PC-3 (cell line): ENCODE results near the gene RCAN2. TPM values are rescaled to one million over a fixed set of nuclear protein-coding genes. Genes with fewer than 3 reads are reported as not detected.

Experiments
- ATAC-seq: fragments of 200-7000 bp; cut with Tn5 transposase; 2 replicates; pipeline ENCODE4 v1.9.1; 2020; ENCODE audit warnings: mild to moderate bottlenecking, moderate library complexity
- BruUV-seq: library from RNA; stranded (reverse); fragments of 400-500 nt; replicated peaks from 2 replicates; lab custom pipeline; 2021; lab: Mats Ljungman, UMichigan
- CTCF ChIA-PET: fragments of 300-600 bp; sonication (Branson Sonifier 250); formaldehyde crosslinking; loops from one replicate; lab custom pipeline; 2022; ENCODE audit warnings: antibody characterized with exemption; lab: Charles Lee
- POLR2A ChIA-PET: fragments of 300-600 bp; sonication (Branson Sonifier 250); formaldehyde crosslinking; loops from one replicate; lab custom pipeline; 2022; ENCODE audit warnings: antibody characterized with exemption; ENCODE audit not compliant: unreplicated experiment; lab: Charles Lee
- DNase-seq: peaks from one replicate; pipeline ENCODE4 v3.0.0-alpha.2; 2015
- H2AFZ ChIP-seq: fragments of 300-600 bp; sonication (generic); 2 replicates; pipeline ENCODE4 v1.6.0; 2016; ENCODE audit warnings: antibody characterized with exemption, low read length
- H3F3A ChIP-seq: fragments of 300-600 bp; sonication (generic); one replicate; pipeline ENCODE4 v1.6.0; 2017; ENCODE audit warnings: antibody characterized with exemption, low read length, control low read depth, mild to moderate bottlenecking; ENCODE audit not compliant: unreplicated experiment
- H3K27ac ChIP-seq: fragments of 300-600 bp; sonication (generic); 2 replicates; pipeline ENCODE4 v1.5.1; 2016; ENCODE audit warnings: mild to moderate bottlenecking, low read length
- H3K27me3 ChIP-seq: fragments of 300-600 bp; sonication (generic); 2 replicates; pipeline ENCODE4 v1.6.1; 2016; ENCODE audit warnings: low read length, mixed read lengths
- H3K36me3 ChIP-seq: fragments of 300-600 bp; sonication (generic); 2 replicates; pipeline ENCODE4 v1.6.1; 2016; ENCODE audit warnings: low read depth, mixed run types, low read length, mixed read lengths
- H3K4me1 ChIP-seq: fragments of 300-600 bp; sonication (generic); 2 replicates; pipeline ENCODE4 v1.5.1; 2016; ENCODE audit warnings: low read length; ENCODE audit not compliant: insufficient read depth
- H3K4me2 ChIP-seq: fragments of 300-600 bp; sonication (generic); 2 replicates; pipeline ENCODE4 v1.6.0; 2016; ENCODE audit warnings: low read length
- H3K4me3 ChIP-seq: fragments of 300-600 bp; sonication (generic); 2 replicates; pipeline ENCODE4 v1.5.1; 2016; ENCODE audit warnings: mild to moderate bottlenecking, low read length, mixed read lengths
- H3K79me2 ChIP-seq: fragments of 300-600 bp; sonication (generic); 2 replicates; pipeline ENCODE4 v1.6.1; 2017; ENCODE audit warnings: low read length, mixed read lengths
- H3K9ac ChIP-seq: fragments of 300-600 bp; sonication (generic); 2 replicates; pipeline ENCODE4 v1.6.0; 2016; ENCODE audit warnings: mild to moderate bottlenecking, low read length
- H3K9me2 ChIP-seq: fragments of 300-600 bp; sonication (generic); replicated peaks from 2 replicates; pipeline ENCODE4 v1.6.1; 2016; ENCODE audit warnings: mixed run types, low read length, mixed read lengths
- H3K9me3 ChIP-seq: fragments of 300-600 bp; sonication (generic); 2 replicates; pipeline ENCODE4 v1.6.1; 2016; ENCODE audit warnings: low read length, mixed read lengths
- H4K20me1 ChIP-seq: fragments of 300-600 bp; sonication (generic); 2 replicates; pipeline ENCODE4 v1.6.1; 2016; ENCODE audit warnings: low read length, mixed read lengths
- CTCF ChIP-seq: fragments of 300-600 bp; sonication (generic); conservative IDR thresholded peaks from 2 replicates; pipeline ENCODE4 v1.5.1; 2017; ENCODE audit warnings: antibody characterized with exemption, low read depth, mild to moderate bottlenecking, low read length
- EZH2 ChIP-seq: fragments of 300-600 bp; sonication (generic); IDR thresholded peaks from one replicate; pipeline ENCODE4 v1.6.1; 2017; ENCODE audit warnings: antibody characterized with exemption, mild to moderate bottlenecking, low read length; ENCODE audit not compliant: unreplicated experiment
- EZH2phosphoT487 ChIP-seq: fragments of 300-600 bp; sonication (generic); IDR thresholded peaks from 2 replicates; pipeline ENCODE4 v1.6.1; 2018; ENCODE audit warnings: mild to moderate bottlenecking, antibody characterized with exemption, low read length, borderline replicate concordance
- intact Hi-C: fragments of 100-400 bp; cut with micrococcal nuclease; formaldehyde crosslinking; loops from 2 replicates; pipeline ENCODE4 v1.9.0; 2023
- total RNA-seq: library from RNA; depleted of rRNA; stranded (reverse); fragments of >200 nt; gene quantifications from 2 replicates; pipeline ENCODE4 v1.2.3, GENCODE V29; 2014

RCAN2 gene
- total RNA-seq, 1 experiment from 2014 or later: not detected

GRCh38 chr6:46331461-46331860 lies 159.8 kb downstream of the RCAN2 start:
- Histone ChIP-seq H3K27me3 (peaks cover 55% of the 10 kb centered on the region), H3K4me2 (no peak overlapping the region), H3K79me2 (no peaks in the 10 kb centered on the region), H3K36me3 (no peaks in the 10 kb centered on the region), H3K9ac (no peak overlapping the region), H3K4me3 (no peak overlapping the region), H3K27ac (no peak overlapping the region), H4K20me1 (no peaks in the 10 kb centered on the region), H3K4me1 (no peaks in the 10 kb centered on the region), H3K9me3 (no peaks in the 10 kb centered on the region), H2AFZ (no peak overlapping the region), H3F3A (no peaks in the 10 kb centered on the region), H3K9me2 (no peaks in the 10 kb centered on the region)
- TF ChIP-seq EZH2phosphoT487 (no peak), EZH2 (no peak), CTCF (no peak)
- BruUV-seq: no TSS peak
- no peak for DNase-seq
- ATAC-seq: no peak
- intact Hi-C loops: no loop called here
- ChIA-PET POLR2A (no interaction called here), CTCF (no interaction called here)

GRCh38 chr6:46329568-46329967 lies 161.7 kb downstream of the RCAN2 start:
- H3K9ac ChIP-seq: no peak overlapping the region
- peaks cover 44% of the 10 kb centered on the region for H3K27me3 ChIP-seq
- TF ChIP-seq CTCF (no peak), EZH2phosphoT487 (no peak), EZH2 (no peak)
- ATAC-seq (no peak), DNase-seq (no peak)
- H3K9me2 ChIP-seq: no peaks in the 10 kb centered on the region
- H3K4me2 ChIP-seq: no peak overlapping the region
- no peaks in the 10 kb centered on the region for H3K36me3 ChIP-seq
- CTCF ChIA-PET: no interaction called here
- H4K20me1 ChIP-seq: no peaks in the 10 kb centered on the region
- POLR2A ChIA-PET: no interaction called here
- no peak overlapping the region for H3K4me3 ChIP-seq
- intact Hi-C loops: no loop called here
- H2AFZ ChIP-seq: no peak overlapping the region
- no peaks in the 10 kb centered on the region for H3K79me2 ChIP-seq
- H3K9me3 ChIP-seq: no peaks in the 10 kb centered on the region
- H3F3A ChIP-seq: no peaks in the 10 kb centered on the region
- no peak overlapping the region for H3K27ac ChIP-seq
- peaks cover 11% of the 10 kb centered on the region for H3K4me1 ChIP-seq
- BruUV-seq: no TSS peak

DNA sequence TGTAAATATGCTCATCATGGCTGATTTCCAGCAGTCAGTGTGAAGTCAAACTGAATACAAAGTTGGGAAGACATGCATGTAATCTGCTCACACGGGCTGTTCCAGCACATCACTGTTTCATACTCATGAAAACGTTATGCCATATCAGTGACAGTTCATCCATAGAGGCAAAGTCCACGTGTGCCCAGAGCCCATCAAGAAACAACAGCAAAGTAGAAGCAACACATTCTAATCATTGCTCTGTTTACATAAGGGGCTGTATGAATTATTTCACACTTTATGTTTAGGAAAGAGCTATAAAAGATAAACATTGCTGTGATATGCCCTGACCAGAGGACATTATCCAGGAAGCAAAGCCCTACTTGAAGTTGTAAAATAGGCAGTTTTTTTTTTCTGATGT lies 163.5 kb downstream of the RCAN2 start:
- H3K9ac ChIP-seq: no peak overlapping the region
- no TSS peak for BruUV-seq
- H2AFZ ChIP-seq: no peak overlapping the region
- no peak overlapping the region for H3K27ac ChIP-seq
- no peaks in the 10 kb centered on the region for H3K9me2 ChIP-seq
- ATAC-seq (no peak), DNase-seq (no peak)
- H4K20me1 ChIP-seq: no peaks in the 10 kb centered on the region
- peaks cover 18% of the 10 kb centered on the region for H3K4me1 ChIP-seq
- H3K9me3 ChIP-seq: no peaks in the 10 kb centered on the region
- no peak overlapping the region for H3K4me3 ChIP-seq
- ChIA-PET POLR2A (no interaction called here), CTCF (no interaction called here)
- no peaks in the 10 kb centered on the region for H3K36me3 ChIP-seq
- H3K4me2 ChIP-seq: no peak overlapping the region
- TF ChIP-seq EZH2 (no peak), EZH2phosphoT487 (no peak), CTCF (no peak)
- H3K79me2 ChIP-seq: no peaks in the 10 kb centered on the region
- no peaks in the 10 kb centered on the region for H3F3A ChIP-seq
- intact Hi-C loops: no loop called here
- H3K27me3 ChIP-seq: peaks cover 44% of the 10 kb centered on the region
